Epithelial cell of esophagus (primary cell): ENCODE data around the gene SDF2.
A peak's percentile ranks its signal among the peaks of the same experiment; 100 is the strongest.

Experiments
- DNase-seq: peaks from one replicate; pipeline ENCODE4 v3.0.0; 2010; ENCODE audit warnings: low read depth
- H3K4me3 ChIP-seq: 2 replicates; pipeline ENCODE4 v1.5.1; 2011; ENCODE audit warnings: mild to moderate bottlenecking, low read length, control low read depth
- TF ChIP-seq, protein P1 (sequence below): IDR thresholded peaks from 2 replicates; pipeline ENCODE4 v1.5.1; 2011; ENCODE audit warnings: low read depth, mild to moderate bottlenecking, low read length, control low read depth, inconsistent platforms; ENCODE audit not compliant: insufficient read depth; ENCODE audit errors: missing control alignments

Gene SDF2

DNA sequence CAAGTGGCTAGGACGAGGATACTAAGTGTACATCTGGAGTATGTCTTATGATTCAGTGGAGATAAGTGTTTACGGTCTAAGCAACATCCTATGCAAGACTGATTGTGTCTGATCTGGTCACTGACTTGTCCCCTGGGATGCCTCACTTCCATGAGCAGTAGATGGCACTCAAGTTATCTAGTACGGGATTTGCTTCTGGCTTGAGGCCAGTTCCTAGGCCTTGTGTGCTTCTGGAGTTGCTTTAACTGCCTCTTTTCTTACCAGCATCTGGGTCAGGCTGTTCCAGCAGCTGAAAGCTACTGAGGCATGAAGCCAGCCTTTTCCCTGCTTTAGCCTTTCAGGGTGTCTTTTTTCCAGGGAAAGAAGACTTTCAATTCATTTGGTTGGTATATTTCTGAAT is 23.3 kb upstream of the SDF2 start:
- TF ChIP-seq, protein P1, sequence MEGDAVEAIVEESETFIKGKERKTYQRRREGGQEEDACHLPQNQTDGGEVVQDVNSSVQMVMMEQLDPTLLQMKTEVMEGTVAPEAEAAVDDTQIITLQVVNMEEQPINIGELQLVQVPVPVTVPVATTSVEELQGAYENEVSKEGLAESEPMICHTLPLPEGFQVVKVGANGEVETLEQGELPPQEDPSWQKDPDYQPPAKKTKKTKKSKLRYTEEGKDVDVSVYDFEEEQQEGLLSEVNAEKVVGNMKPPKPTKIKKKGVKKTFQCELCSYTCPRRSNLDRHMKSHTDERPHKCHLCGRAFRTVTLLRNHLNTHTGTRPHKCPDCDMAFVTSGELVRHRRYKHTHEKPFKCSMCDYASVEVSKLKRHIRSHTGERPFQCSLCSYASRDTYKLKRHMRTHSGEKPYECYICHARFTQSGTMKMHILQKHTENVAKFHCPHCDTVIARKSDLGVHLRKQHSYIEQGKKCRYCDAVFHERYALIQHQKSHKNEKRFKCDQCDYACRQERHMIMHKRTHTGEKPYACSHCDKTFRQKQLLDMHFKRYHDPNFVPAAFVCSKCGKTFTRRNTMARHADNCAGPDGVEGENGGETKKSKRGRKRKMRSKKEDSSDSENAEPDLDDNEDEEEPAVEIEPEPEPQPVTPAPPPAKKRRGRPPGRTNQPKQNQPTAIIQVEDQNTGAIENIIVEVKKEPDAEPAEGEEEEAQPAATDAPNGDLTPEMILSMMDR: peak; percentile 34
- DNase-seq: no peak
- no peak overlapping the region for H3K4me3 ChIP-seq

DNA sequence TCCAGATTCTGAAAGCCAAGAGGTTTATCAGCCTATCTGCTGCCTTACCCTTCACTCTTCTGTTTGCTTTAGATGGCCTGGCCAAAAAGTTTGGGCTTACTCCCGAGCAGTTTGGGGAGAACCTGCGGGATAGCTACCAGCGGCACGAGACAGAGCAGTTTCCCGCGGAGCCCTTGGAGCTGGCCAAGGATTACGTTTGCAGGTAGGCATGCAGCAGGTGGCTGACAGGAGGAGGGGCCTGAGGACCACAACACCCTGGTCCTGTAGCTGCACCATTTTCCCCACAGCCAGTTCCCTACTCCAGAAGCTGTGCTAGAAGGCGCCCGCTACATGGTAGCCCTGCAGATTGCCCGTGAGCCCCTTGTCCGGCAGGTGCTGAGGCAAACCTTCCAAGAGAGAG is 20.9 kb upstream of the SDF2 start:
- no peak for DNase-seq
- TF ChIP-seq, protein P1: no peak
- no peak overlapping the region for H3K4me3 ChIP-seq

DNA sequence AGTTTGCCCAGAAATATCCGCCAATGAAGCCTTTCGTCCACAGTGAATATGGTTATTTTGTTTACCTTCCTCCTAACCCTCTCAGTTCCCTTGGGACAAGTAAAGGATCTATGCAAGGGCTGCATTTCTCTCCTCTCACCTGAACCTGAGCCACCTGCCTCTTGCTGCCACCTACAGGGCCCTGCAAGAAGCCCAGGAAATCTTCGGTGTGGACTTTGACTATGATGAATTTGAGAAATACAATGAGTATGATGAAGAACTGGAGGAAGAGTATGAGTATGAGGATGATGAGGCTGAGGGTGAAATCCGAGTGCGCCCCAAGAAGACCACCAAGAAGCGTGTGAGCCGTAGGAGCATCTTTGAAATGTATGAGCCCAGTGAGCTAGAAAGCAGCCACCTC is 14.3 kb upstream of the SDF2 start:
- peak; percentile 54 for DNase-seq
- TF ChIP-seq, protein P1: peak; percentile 70

DNA sequence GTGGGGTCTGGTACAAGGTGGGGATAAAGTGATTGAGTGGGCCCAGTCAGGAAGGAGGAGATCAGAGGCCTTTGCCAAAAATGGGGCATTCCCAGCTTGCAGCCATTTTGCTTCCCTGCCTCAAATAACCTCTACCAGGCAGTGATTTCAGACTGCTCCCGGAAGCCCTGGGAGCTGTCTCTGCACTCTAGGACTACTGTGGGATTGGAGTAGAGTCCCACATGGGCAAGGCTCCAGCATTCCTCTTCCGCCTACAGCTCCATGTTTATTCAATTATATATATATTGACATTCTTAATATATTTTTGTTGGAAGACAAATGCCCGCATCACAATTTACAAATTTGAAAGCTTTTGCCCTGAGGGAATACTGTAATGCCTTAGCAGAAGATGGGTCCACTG is 13.8 kb upstream of the SDF2 start:
- DNase-seq: no peak
- TF ChIP-seq, protein P1: no peak
- no peak overlapping the region for H3K4me3 ChIP-seq

More for the DNA sequence above, 14.3 kb upstream of the SDF2 start:
- H3K4me3 ChIP-seq: no peak overlapping the region

DNA sequence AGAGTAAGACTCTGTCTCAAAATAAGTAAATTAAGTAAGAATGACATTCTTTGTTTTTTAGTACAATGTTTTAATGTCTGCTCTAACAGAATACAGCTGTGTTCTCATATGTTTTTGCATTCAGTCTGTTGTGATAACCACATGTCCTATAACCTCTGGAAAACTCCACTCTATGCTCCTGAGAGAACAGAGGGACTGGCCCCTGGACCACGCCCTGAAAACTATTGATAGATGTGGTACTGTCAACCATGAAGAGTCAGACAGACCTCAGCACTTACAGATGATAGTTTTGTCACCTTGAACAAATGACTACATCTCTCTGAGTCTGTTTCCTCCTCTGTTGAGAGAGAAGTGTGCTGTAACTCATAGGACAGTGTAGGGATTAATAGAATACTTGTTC is 8.2 kb upstream of the SDF2 start:
- H3K4me3 ChIP-seq: no peak overlapping the region
- TF ChIP-seq, protein P1: no peak
- no peak for DNase-seq

DNA sequence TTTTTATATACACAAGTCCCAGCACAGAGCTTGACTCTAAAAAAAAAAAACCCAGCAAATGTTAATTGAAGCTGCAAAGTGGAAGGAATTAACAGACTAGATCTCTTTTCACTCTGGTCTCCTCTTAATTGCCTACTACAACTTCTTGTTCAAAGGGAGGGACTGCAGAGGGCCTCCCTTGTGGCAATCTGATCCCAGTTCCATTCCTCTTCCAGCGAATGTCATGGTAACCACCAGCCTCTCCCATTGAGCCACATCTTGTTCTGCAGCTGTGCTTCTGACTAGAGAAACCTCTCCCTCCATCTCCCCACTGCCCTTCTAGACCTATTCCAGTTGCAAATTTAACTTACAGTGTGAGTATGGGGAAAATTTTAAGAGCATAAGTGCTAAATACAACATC is 6.2 kb upstream of the SDF2 start:
- no peak for DNase-seq
- TF ChIP-seq, protein P1: no peak
- no peak overlapping the region for H3K4me3 ChIP-seq

DNA sequence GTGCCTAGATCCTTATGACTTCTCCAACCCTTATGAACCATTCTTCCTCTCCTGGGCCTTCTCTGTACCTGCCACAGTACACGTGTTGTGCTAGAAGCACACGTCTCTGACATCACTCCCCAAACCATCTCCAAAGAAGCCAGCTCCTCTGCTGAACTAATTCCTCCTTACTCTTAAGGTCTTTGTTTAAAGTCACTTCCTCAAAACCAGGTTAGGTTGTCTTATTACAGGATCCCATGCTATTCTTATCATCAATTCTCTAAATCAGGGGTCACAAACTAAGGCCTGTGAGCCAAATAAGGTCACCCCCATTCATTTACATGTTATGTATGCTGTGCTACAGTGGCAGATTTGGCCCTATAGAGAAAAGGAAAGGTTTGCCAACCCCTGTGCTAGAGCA is 4.3 kb upstream of the SDF2 start:
- TF ChIP-seq, protein P1: no peak
- H3K4me3 ChIP-seq: no peak overlapping the region
- DNase-seq: no peak
